Endothelial cell of umbilical vein (primary cell): ENCODE results near the gene AGMAT. TPM values are rescaled to one million over a fixed set of nuclear protein-coding genes. Genes with fewer than 3 reads are reported as not detected.
"Not testable (repeated sequence)": the region's sequence is repeated elsewhere in the genome, so short reads cannot be mapped to it uniquely, and the experiment has no call there.

Source experiments
- BruUV-seq: library from RNA; stranded (reverse); fragments of 400-500 nt; replicated peaks from 2 replicates; lab custom pipeline; 2021; lab: Mats Ljungman, UMichigan
- CTCF ChIA-PET: fragments of 300-600, 350-600 bp; sonication (Branson Sonifier 250); formaldehyde crosslinking; loops from one replicate; lab custom pipeline; 2021; ENCODE audit warnings: antibody characterized with exemption, inconsistent platforms; lab: Charles Lee
- POLR2A ChIA-PET: fragments of 300-600, 350-600 bp; sonication (Branson Sonifier 250); formaldehyde crosslinking; loops from one replicate; lab custom pipeline; 2021; ENCODE audit warnings: antibody characterized with exemption, inconsistent platforms; lab: Charles Lee
- DNase-seq: peaks from one replicate; pipeline ENCODE4 v3.0.0-alpha.2; 2011; ENCODE audit warnings: low read depth, low spot score
- FAIRE-seq: peaks from 2 replicates; lab custom pipeline; 2011; peaks lifted over from hg19 to GRCh38; lab: Jason Lieb, UNC
- H2AFZ ChIP-seq: 2 replicates; pipeline ENCODE4 v1.6.0; 2012; ENCODE audit warnings: low read depth, low read length, control low read depth, inconsistent platforms
- H3K27ac ChIP-seq: 2 replicates; pipeline ENCODE4 v1.5.1; 2011; ENCODE audit warnings: low read depth, mild to moderate bottlenecking, control low read depth, low read length, moderate library complexity; ENCODE audit not compliant: insufficient read depth
- H3K27me3 ChIP-seq, 2 experiments: 2 replicates each; pipeline versions ENCODE4 v1.6.0 to v1.6.1; 2011; ENCODE audit warnings: low read length in 2 of 2, mixed read lengths in 1 of 2; ENCODE audit not compliant: control insufficient read depth in 2 of 2, insufficient read depth in 2 of 2
- H3K36me3 ChIP-seq, 2 experiments: 2 replicates in 1 of 2; 3 replicates in 1 of 2; pipeline ENCODE4 v1.5.1; 2011; ENCODE audit warnings: low read length in 2 of 2, mild to moderate bottlenecking in 1 of 2, moderate library complexity in 1 of 2; ENCODE audit not compliant: control insufficient read depth in 2 of 2, insufficient read depth in 2 of 2; ENCODE audit errors: extremely low read depth in 1 of 2
- H3K4me1 ChIP-seq: 3 replicates; pipeline ENCODE4 v1.5.1; 2011; ENCODE audit warnings: mild to moderate bottlenecking, low read length; ENCODE audit not compliant: control insufficient read depth, insufficient read depth; ENCODE audit errors: extremely low read depth
- H3K4me2 ChIP-seq: 2 replicates; pipeline ENCODE4 v1.6.1; 2011; ENCODE audit warnings: low read length, control low read depth, mixed read lengths; ENCODE audit not compliant: insufficient read depth
- H3K4me3 ChIP-seq, 3 experiments: fragments of 200-600 bp in 1 of 3; sonication (generic), shearing (Covaris generic) in 1 of 3; replicated peaks in 1 of 3; 2 replicates each; pipeline ENCODE4 v1.5.1; 2011 to 2016; ENCODE audit warnings: control low read depth in 3 of 3, low read length in 3 of 3, mild to moderate bottlenecking in 2 of 3, inconsistent platforms in 1 of 3, low read depth in 1 of 3, moderate library complexity in 1 of 3; ENCODE audit not compliant: insufficient read depth in 1 of 3
- H3K79me2 ChIP-seq: 2 replicates; pipeline ENCODE4 v1.6.0; 2012; ENCODE audit warnings: low read length, inconsistent platforms; ENCODE audit not compliant: control insufficient read depth, insufficient read depth
- H3K9ac ChIP-seq: replicated peaks from 2 replicates; pipeline ENCODE3; 2011; ENCODE audit warnings: low read length, control low read depth; ENCODE audit not compliant: insufficient read depth; ENCODE audit errors: extremely low read depth
- H3K9me1 ChIP-seq: replicated peaks from 3 replicates; pipeline ENCODE4 v1.6.0; 2011; ENCODE audit warnings: mild to moderate bottlenecking, low read length; ENCODE audit not compliant: control insufficient read depth, insufficient read depth; ENCODE audit errors: extremely low read depth
- H3K9me3 ChIP-seq: replicated peaks from 2 replicates; pipeline ENCODE4 v1.5.1; 2012; ENCODE audit warnings: low read length, inconsistent platforms; ENCODE audit not compliant: control insufficient read depth, insufficient read depth
- H4K20me1 ChIP-seq: replicated peaks from 2 replicates; pipeline ENCODE3; 2011; ENCODE audit warnings: mild to moderate bottlenecking, low read length; ENCODE audit not compliant: control insufficient read depth, insufficient read depth; ENCODE audit errors: extremely low read depth
- EZH2 ChIP-seq: IDR thresholded peaks from 2 replicates; pipeline ENCODE4 v1.6.1; 2012; ENCODE audit warnings: borderline replicate concordance, low read depth, mild to moderate bottlenecking, moderate library complexity, low read length, inconsistent platforms; ENCODE audit not compliant: severe bottlenecking
- FOS ChIP-seq: IDR thresholded peaks from 2 replicates; pipeline ENCODE4 v1.6.1; 2011; ENCODE audit warnings: mild to moderate bottlenecking, low read length, moderate library complexity, borderline replicate concordance; ENCODE audit not compliant: insufficient read depth
- GATA2 ChIP-seq: IDR thresholded peaks from 2 replicates; pipeline ENCODE4 v1.7.0; 2011; ENCODE audit warnings: low read depth, mild to moderate bottlenecking, moderate library complexity, mixed read lengths, low read length; ENCODE audit not compliant: insufficient read length, insufficient read depth
- JUN ChIP-seq: IDR thresholded peaks from 2 replicates; pipeline ENCODE4 v1.6.1; 2011; ENCODE audit warnings: borderline replicate concordance, low read depth; ENCODE audit not compliant: insufficient read length, insufficient read depth
- MYC ChIP-seq: IDR thresholded peaks from one replicate; pipeline ENCODE4 v1.6.1; 2011; ENCODE audit warnings: mild to moderate bottlenecking, low read depth, low read length
- POLR2A ChIP-seq: IDR thresholded peaks from 2 replicates; pipeline ENCODE4 v1.6.1; 2012; ENCODE audit warnings: low read depth, mild to moderate bottlenecking, control low read depth, low read length
- POLR2AphosphoS5 ChIP-seq: IDR thresholded peaks from 2 replicates; pipeline ENCODE4 v1.6.1; 2012; ENCODE audit warnings: low read depth, mild to moderate bottlenecking, control low read depth, low read length, moderate library complexity; ENCODE audit not compliant: insufficient read depth
- dilution Hi-C: fragments of 300-500 bp; cut with MboI; formaldehyde crosslinking; loops from one replicate; pipeline ENCODE4 v1.15.0; 2019; ENCODE audit warnings: low sequenced_read_pairs; ENCODE audit not compliant: extremely low pct_ligation_motif_present
- intact Hi-C: fragments of 100-400 bp; cut with micrococcal nuclease; formaldehyde crosslinking; loops from one replicate; pipeline ENCODE4 v1.10.0; 2022
- polyA plus RNA-seq, 4 experiments: library from polyadenylated mRNA; depleted of rRNA in 3 of 4; stranded (reverse) in 3 of 4; unstranded in 1 of 4; fragments of >200 nt; gene quantifications; 2 replicates each; pipeline versions ENCODE4 v1.2.1 to v1.2.3, GENCODE V29; 2011 to 2012; ENCODE audit warnings: missing spikeins in 1 of 4
- total RNA-seq: library from RNA; stranded (reverse); gene quantifications from 2 replicates; pipeline ENCODE4 v1.2.3, GENCODE V29; 2021
- TF ChIP-seq, protein P1 (sequence below), 2 donors: IDR thresholded peaks; 1 replicate in 1 of 2; 2 replicates in 1 of 2; pipeline ENCODE4 v1.5.1; 2011; ENCODE audit warnings: low read length in 2 of 2, mild to moderate bottlenecking in 2 of 2, moderate library complexity in 2 of 2, control low read depth in 1 of 2, inconsistent platforms in 1 of 2, low read depth in 1 of 2; ENCODE audit not compliant: insufficient read depth in 1 of 2; ENCODE audit errors: extremely low read depth in 1 of 2
- TF ChIP-seq, protein P2 (sequence below): IDR thresholded peaks from 2 replicates; pipeline ENCODE4 v1.6.1; 2011; ENCODE audit not compliant: insufficient read depth, insufficient read length

AGMAT gene
- total and polyA plus RNA-seq, 2 donors (not counting 3 experiments of a cell fraction or from before 2014, with no cell fraction given) = 0.39 to 1.9 TPM

DNA sequence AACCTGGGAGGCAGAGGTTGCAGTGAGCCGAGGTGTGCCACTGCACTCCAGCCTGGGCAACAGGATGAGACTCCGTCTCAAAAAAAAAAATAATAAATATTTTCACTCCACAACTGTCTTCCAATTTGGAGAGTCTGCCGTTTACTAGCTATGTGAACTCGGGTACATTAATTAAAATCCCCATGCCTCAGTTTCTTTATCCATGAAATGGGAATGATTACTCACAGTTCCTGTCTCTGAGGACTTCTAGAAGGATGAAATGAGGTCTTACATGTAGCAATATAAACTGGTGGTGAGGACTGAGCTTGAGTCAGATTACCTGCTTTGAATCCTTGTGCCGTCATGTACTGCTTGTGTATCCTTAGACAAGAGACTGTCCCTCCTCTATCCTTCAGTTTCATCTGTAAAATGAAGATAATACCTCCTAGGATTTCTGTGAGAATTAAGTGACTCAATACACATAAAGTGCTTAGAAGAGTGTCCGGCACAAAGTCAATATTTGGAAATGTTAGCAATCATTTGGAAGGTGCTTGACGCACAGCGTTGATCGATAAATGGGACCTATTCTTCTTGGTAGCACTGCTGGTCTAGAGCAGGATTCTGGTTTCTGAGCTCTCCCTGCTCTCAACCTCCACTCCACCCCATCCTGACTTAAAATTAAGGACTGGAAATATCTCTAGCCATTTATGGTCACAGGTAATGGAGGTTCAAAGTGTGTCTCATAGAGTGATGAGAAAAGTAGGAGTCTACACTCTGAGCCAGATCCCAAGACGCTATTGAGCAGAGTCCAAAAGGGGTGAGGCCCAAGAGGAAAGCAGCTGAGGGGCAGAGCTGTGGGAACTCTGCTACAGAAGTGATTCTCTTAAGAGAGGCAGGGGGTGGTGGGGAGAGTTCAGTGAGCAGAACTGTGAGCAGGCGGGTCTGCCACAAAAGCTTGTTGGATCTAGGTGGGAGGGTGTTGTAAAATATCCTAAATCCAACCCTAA lies 20.8 kb upstream of the AGMAT start:
- no peak overlapping the region for H3K9ac ChIP-seq
- BruUV-seq = no TSS peak
- H3K4me2 ChIP-seq = no peak overlapping the region
- H3K4me3 ChIP-seq = no peak overlapping the region
- ChIA-PET POLR2A (no interaction called here), CTCF (no interaction called here)
- dilution Hi-C loops (no loop called here), intact Hi-C loops (no loop called here)
- TF ChIP-seq JUN (no peak), EZH2 (no peak), POLR2A (no peak), MYC (no peak), GATA2 (no peak), POLR2AphosphoS5 (no peak), FOS (no peak)
- TF ChIP-seq, protein P1, sequence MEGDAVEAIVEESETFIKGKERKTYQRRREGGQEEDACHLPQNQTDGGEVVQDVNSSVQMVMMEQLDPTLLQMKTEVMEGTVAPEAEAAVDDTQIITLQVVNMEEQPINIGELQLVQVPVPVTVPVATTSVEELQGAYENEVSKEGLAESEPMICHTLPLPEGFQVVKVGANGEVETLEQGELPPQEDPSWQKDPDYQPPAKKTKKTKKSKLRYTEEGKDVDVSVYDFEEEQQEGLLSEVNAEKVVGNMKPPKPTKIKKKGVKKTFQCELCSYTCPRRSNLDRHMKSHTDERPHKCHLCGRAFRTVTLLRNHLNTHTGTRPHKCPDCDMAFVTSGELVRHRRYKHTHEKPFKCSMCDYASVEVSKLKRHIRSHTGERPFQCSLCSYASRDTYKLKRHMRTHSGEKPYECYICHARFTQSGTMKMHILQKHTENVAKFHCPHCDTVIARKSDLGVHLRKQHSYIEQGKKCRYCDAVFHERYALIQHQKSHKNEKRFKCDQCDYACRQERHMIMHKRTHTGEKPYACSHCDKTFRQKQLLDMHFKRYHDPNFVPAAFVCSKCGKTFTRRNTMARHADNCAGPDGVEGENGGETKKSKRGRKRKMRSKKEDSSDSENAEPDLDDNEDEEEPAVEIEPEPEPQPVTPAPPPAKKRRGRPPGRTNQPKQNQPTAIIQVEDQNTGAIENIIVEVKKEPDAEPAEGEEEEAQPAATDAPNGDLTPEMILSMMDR (IDR thresholded peaks at IDR 0.05; ENCODE audit: extremely low read depth in 1 of 2, insufficient read depth in 1 of 2, low read depth in 1 of 2, low read length in 2 of 2) = no peak
- TF ChIP-seq, protein P2, sequence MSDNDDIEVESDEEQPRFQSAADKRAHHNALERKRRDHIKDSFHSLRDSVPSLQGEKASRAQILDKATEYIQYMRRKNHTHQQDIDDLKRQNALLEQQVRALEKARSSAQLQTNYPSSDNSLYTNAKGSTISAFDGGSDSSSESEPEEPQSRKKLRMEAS = no peak
- no peak overlapping the region for H3K27ac ChIP-seq
- peaks cover 0 to 2% of the 10 kb centered on the region in 2 experiments for H3K27me3 ChIP-seq
- H3K4me1 ChIP-seq = peaks cover 8% of the 10 kb centered on the region
- H3K36me3 ChIP-seq = no peaks in the 10 kb centered on the region
- H2AFZ ChIP-seq = no peak overlapping the region
- no peaks in the 10 kb centered on the region for H3K79me2 ChIP-seq
- no peak for FAIRE-seq
- H3K9me3 ChIP-seq = no peaks in the 10 kb centered on the region
- no peaks in the 10 kb centered on the region for H3K9me1 ChIP-seq
- no peaks in the 10 kb centered on the region for H4K20me1 ChIP-seq
- DNase-seq = no peak

DNA sequence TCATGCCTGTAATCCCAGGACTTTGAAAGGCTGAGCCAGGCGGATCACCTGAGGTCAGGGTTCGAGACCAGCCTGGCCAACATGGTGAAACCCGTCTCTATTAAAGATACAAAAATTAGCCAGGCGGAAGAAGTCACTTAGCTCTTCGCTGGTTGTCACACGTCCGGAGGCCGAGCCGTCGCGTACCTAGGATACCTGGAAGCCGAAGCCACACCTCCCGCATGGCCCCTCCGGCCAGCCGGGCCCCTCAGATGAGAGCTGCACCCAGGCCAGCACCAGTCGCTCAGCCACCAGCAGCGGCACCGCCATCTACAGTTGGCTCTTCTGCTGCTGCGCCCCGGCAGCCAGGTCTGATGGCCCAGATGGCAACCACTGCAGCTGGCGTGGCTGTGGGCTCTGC lies 19.5 kb upstream of the AGMAT start:
- H3K4me2 ChIP-seq, H3K79me2 ChIP-seq, H3K27ac ChIP-seq, H3K36me3 ChIP-seq, POLR2A ChIA-PET, H3K27me3 ChIP-seq, DNase-seq, intact Hi-C loops, H4K20me1 ChIP-seq, dilution Hi-C loops, FAIRE-seq, H3K9me3 ChIP-seq, H3K9me1 ChIP-seq, BruUV-seq, H2AFZ ChIP-seq, H3K4me3 ChIP-seq, H3K4me1 ChIP-seq, H3K9ac ChIP-seq: not testable (repeated sequence)
- CTCF ChIA-PET = interaction anchor here (1.2 kb wide), 2 partner anchors 8 to 11 kb away, joined by 4 to 5 read pairs; no protein-coding TSS in a partner anchor
